Esophagus squamous epithelium (tissue), 4 donors: ENCODE measurements around the gene CAVIN2.

Source experiments
- CTCF ChIP-seq, 6 experiments: fragments of 450-650 bp in 4 of 6; fragments of 200-600 bp in 2 of 6; sonication (generic) in 2 of 6; IDR thresholded peaks; one replicate each; pipeline ENCODE4 v1.5.1; 2016 to 2019; ENCODE audit warnings: antibody characterized with exemption in 6 of 6, mild to moderate bottlenecking in 4 of 6, moderate library complexity in 4 of 6
- POLR2A ChIP-seq, 4 donors: fragments of 450-650 bp; IDR thresholded peaks; one replicate each; pipeline ENCODE4 v1.6.1; 2017; ENCODE audit warnings: antibody characterized with exemption in 4 of 4, mild to moderate bottlenecking in 4 of 4, moderate library complexity in 3 of 4

- no peak for TF ChIP-seq POLR2A (IDR thresholded peaks at IDR 0.05)
- no peak for TF ChIP-seq CTCF (IDR thresholded peaks at IDR 0.05)
Measured at GRCh38 chr2:191892391-191892790, 45.5 kb upstream of the CAVIN2 start.
